PFSK-1 (cell line): ENCODE data around the gene GRWD1.

Experiments
- FOXP2 ChIP-seq: optimal IDR thresholded peaks from 2 replicates; pipeline ENCODE3; 2011; ENCODE audit warnings: borderline replicate concordance, control low read depth, inconsistent platforms; ENCODE audit not compliant: insufficient read depth; ENCODE audit errors: extremely low read length, extremely low read depth
- POLR2AphosphoS5 ChIP-seq: IDR thresholded peaks from 2 replicates; pipeline ENCODE4 v1.6.1; 2012; ENCODE audit warnings: low read depth, mild to moderate bottlenecking, control low read depth, low read length, moderate library complexity
- SIN3A ChIP-seq: IDR thresholded peaks from 2 replicates; pipeline ENCODE4 v1.6.1; 2012; ENCODE audit warnings: mild to moderate bottlenecking, low read length, moderate library complexity, borderline replicate concordance; ENCODE audit not compliant: insufficient read depth
- TAF1 ChIP-seq: IDR thresholded peaks from 2 replicates; pipeline ENCODE4 v1.6.1; 2012; ENCODE audit warnings: low read length, control low read depth, borderline replicate concordance; ENCODE audit not compliant: insufficient read depth
- TF ChIP-seq, protein P1 (sequence below), 2 experiments: IDR thresholded peaks; 2 replicates each; pipeline versions ENCODE4 v1.6.1 to v1.8.0; 2011 to 2012; ENCODE audit warnings: low read depth in 2 of 2, low read length in 2 of 2, control low read depth in 1 of 2, inconsistent platforms in 1 of 2, mild to moderate bottlenecking in 1 of 2, moderate library complexity in 1 of 2; ENCODE audit not compliant: insufficient read depth in 1 of 2

GRWD1 gene

DNA sequence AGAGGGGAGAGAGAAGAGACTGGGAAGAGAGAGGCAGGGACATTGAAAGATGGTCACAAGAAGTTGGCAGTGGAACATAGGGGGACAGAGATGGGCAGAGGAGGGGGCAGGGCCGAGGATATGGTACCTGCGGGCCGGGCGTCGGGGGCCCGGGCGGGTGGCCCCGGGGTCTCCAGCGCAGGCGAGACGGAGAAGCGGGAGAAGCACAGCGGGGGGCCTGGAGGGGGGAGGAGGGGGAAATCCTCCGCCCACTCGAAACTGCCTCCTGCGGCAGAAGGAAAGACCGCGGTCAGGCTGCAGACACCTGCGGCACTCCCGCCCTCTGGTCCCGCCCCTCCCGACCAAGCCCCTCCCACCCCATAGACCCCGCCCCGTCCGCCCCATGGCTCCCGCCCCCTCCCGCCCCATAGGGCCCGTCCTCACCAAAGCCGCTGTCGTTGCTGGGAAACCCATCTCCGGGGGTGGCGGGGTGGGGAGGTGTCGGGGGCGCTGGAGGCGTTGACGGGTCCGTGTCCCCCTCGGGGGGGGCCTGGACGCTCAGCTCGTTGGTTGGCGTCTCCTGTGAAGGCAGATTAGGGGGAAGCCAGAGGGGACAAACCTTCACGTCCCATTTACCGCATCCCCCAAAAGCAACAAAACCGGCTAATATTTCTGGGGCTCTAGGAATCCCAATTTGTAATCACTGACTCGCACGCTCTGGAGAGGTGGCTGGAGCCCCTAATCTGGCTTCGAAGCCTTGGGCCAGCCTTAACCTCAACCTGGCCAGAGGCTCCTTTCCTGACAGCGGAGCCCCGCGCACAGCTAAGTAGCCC lies 45.4 kb downstream of the GRWD1 start:
- TF ChIP-seq, protein P1, sequence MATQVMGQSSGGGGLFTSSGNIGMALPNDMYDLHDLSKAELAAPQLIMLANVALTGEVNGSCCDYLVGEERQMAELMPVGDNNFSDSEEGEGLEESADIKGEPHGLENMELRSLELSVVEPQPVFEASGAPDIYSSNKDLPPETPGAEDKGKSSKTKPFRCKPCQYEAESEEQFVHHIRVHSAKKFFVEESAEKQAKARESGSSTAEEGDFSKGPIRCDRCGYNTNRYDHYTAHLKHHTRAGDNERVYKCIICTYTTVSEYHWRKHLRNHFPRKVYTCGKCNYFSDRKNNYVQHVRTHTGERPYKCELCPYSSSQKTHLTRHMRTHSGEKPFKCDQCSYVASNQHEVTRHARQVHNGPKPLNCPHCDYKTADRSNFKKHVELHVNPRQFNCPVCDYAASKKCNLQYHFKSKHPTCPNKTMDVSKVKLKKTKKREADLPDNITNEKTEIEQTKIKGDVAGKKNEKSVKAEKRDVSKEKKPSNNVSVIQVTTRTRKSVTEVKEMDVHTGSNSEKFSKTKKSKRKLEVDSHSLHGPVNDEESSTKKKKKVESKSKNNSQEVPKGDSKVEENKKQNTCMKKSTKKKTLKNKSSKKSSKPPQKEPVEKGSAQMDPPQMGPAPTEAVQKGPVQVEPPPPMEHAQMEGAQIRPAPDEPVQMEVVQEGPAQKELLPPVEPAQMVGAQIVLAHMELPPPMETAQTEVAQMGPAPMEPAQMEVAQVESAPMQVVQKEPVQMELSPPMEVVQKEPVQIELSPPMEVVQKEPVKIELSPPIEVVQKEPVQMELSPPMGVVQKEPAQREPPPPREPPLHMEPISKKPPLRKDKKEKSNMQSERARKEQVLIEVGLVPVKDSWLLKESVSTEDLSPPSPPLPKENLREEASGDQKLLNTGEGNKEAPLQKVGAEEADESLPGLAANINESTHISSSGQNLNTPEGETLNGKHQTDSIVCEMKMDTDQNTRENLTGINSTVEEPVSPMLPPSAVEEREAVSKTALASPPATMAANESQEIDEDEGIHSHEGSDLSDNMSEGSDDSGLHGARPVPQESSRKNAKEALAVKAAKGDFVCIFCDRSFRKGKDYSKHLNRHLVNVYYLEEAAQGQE (IDR thresholded peaks at IDR 0.05; ENCODE audit: insufficient read depth in 1 of 2, low read depth in 2 of 2, low read length in 2 of 2), result no peak
- TF ChIP-seq FOXP2, result no peak
- no peak for TF ChIP-seq POLR2AphosphoS5
- TF ChIP-seq TAF1, result no peak
- TF ChIP-seq SIN3A, result no peak

DNA sequence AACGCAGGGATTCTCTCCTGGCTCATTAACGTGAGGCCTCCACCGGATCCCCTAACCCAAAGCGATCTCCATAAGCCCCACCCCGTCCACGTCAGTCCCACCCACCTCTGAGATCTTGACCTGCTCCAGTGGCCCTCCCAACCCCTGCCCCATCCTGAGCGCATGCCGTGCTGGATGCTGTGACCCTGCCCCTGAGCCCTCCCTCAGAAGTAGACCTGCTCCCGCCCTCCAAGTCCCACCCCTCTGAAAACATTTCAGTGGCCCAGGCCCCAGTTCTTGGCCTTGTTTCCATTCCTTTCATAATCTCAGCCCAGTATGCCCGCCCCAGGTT lies 46.0 kb downstream of the GRWD1 start:
- no peak for TF ChIP-seq SIN3A
- TF ChIP-seq FOXP2, result no peak
- no peak for TF ChIP-seq TAF1
- TF ChIP-seq, protein P1 (IDR thresholded peaks at IDR 0.05; ENCODE audit: insufficient read depth in 1 of 2, low read depth in 2 of 2, low read length in 2 of 2), result no peak
- TF ChIP-seq POLR2AphosphoS5, result no peak

DNA sequence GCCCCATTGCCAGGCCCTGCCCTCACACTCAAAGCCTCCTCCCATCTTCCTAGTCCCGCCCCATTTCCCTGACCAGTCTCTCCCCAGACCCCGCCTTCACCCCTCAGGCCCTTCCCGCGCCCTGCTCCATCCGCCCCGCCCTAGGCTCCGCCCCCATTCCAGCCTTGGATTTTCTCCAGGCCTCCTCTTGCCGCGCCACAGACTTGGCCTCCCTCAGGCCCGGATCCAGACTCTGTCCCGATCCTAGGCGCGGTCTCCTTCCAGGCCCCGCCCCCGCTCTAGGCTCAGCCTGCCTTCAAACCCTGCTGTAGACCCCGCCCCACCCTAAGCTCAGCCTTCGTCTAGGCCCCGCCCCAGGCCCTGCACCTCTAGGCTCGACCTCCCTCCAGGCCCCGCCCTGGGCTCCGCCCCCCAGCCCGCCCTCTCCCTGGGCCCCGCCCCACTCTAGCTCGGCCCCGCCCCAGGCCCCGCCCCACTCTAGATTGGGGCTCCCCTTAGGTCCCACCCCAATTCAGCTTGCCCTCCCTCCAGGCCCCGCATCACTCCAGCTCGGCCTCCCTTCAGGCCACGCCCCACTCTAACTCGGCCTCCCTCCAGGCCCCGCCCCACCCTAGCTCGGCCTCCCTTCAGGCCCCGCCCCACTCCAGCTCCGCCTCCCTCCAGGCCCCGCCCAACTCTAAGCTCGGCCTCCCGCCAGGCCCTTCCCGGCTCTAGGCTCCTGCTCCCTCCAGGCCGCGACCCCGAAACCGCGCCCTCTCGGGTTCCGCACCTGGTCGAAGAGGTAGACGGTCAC lies 47.3 kb downstream of the GRWD1 start:
- TF ChIP-seq TAF1 (0 out of 2 replicates have a peak, but pooled peaks have one; percentile 38), FOXP2 (peak; percentile 40), POLR2AphosphoS5 (peak; percentile 62; the same call in 1 of the 2 replicates)
- TF ChIP-seq, protein P1 (IDR thresholded peaks at IDR 0.05; ENCODE audit: insufficient read depth in 1 of 2, low read depth in 2 of 2, low read length in 2 of 2), result no peak

DNA sequence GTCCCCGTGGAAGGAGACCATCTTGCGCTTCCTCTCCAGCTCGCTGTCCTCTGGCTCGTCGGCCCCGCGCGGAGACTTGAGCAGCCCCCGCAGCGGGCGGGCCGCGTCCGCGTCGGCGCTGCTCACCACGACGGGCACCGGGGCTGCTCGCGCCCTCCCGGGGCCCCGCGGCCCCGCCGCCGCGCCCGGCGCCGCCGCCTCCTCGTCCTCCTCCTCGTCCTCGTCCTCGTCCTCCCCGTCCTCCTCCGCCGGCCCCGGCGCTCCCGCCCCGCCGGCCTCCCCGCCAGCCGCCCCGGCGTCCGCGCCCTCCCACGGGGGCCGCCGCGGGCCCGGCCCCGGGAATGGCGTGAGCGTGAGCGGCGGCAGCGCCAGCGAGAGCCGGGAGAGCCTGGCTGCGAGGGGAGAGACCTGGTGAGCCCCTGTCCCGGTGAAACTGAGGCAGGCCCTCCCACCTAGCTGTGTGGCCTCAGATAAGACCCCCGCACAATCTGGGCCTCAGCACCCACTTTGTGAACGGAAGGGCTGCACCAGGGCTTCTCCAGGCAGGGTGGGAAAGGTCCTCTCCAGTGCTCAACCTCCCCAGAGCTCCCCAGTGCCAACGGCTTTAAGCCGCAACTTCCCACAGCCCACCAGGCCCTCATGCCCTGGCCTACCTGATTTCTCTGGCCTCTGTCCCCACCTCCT lies 48.1 kb downstream of the GRWD1 start:
- no peak for TF ChIP-seq TAF1
- no peak for TF ChIP-seq FOXP2
- no peak for TF ChIP-seq POLR2AphosphoS5
- TF ChIP-seq SIN3A, result no peak
- TF ChIP-seq, protein P1 (IDR thresholded peaks at IDR 0.05; ENCODE audit: insufficient read depth in 1 of 2, low read depth in 2 of 2, low read length in 2 of 2), result no peak
